Endothelial cell of umbilical vein (primary cell): ENCODE data around the gene MROH2A. TPM values are rescaled to one million over a fixed set of nuclear protein-coding genes. Genes with fewer than 3 reads are reported as not detected.

Source experiments
- BruUV-seq: library from RNA; stranded (reverse); fragments of 400-500 nt; replicated peaks from 2 replicates; lab custom pipeline; 2021; lab: Mats Ljungman, UMichigan
- CTCF ChIA-PET: fragments of 300-600, 350-600 bp; sonication (Branson Sonifier 250); formaldehyde crosslinking; loops from one replicate; lab custom pipeline; 2021; ENCODE audit warnings: antibody characterized with exemption, inconsistent platforms; lab: Charles Lee
- POLR2A ChIA-PET: fragments of 300-600, 350-600 bp; sonication (Branson Sonifier 250); formaldehyde crosslinking; loops from one replicate; lab custom pipeline; 2021; ENCODE audit warnings: antibody characterized with exemption, inconsistent platforms; lab: Charles Lee
- DNase-seq: peaks from one replicate; pipeline ENCODE4 v3.0.0-alpha.2; 2011; ENCODE audit warnings: low read depth, low spot score
- FAIRE-seq: peaks from 2 replicates; lab custom pipeline; 2011; peaks lifted over from hg19 to GRCh38; lab: Jason Lieb, UNC
- H2AFZ ChIP-seq: 2 replicates; pipeline ENCODE4 v1.6.0; 2012; ENCODE audit warnings: low read depth, low read length, control low read depth, inconsistent platforms
- H3K27ac ChIP-seq: 2 replicates; pipeline ENCODE4 v1.5.1; 2011; ENCODE audit warnings: low read depth, mild to moderate bottlenecking, control low read depth, low read length, moderate library complexity; ENCODE audit not compliant: insufficient read depth
- H3K27me3 ChIP-seq, 2 experiments: 2 replicates each; pipeline versions ENCODE4 v1.6.0 to v1.6.1; 2011; ENCODE audit warnings: low read length in 2 of 2, mixed read lengths in 1 of 2; ENCODE audit not compliant: control insufficient read depth in 2 of 2, insufficient read depth in 2 of 2
- H3K36me3 ChIP-seq, 2 experiments: 2 replicates in 1 of 2; 3 replicates in 1 of 2; pipeline ENCODE4 v1.5.1; 2011; ENCODE audit warnings: low read length in 2 of 2, mild to moderate bottlenecking in 1 of 2, moderate library complexity in 1 of 2; ENCODE audit not compliant: control insufficient read depth in 2 of 2, insufficient read depth in 2 of 2; ENCODE audit errors: extremely low read depth in 1 of 2
- H3K4me1 ChIP-seq: 3 replicates; pipeline ENCODE4 v1.5.1; 2011; ENCODE audit warnings: mild to moderate bottlenecking, low read length; ENCODE audit not compliant: control insufficient read depth, insufficient read depth; ENCODE audit errors: extremely low read depth
- H3K4me2 ChIP-seq: 2 replicates; pipeline ENCODE4 v1.6.1; 2011; ENCODE audit warnings: low read length, control low read depth, mixed read lengths; ENCODE audit not compliant: insufficient read depth
- H3K4me3 ChIP-seq, 3 experiments: fragments of 200-600 bp in 1 of 3; sonication (generic), shearing (Covaris generic) in 1 of 3; replicated peaks in 1 of 3; 2 replicates each; pipeline ENCODE4 v1.5.1; 2011 to 2016; ENCODE audit warnings: control low read depth in 3 of 3, low read length in 3 of 3, mild to moderate bottlenecking in 2 of 3, inconsistent platforms in 1 of 3, low read depth in 1 of 3, moderate library complexity in 1 of 3; ENCODE audit not compliant: insufficient read depth in 1 of 3
- H3K79me2 ChIP-seq: 2 replicates; pipeline ENCODE4 v1.6.0; 2012; ENCODE audit warnings: low read length, inconsistent platforms; ENCODE audit not compliant: control insufficient read depth, insufficient read depth
- H3K9ac ChIP-seq: replicated peaks from 2 replicates; pipeline ENCODE3; 2011; ENCODE audit warnings: low read length, control low read depth; ENCODE audit not compliant: insufficient read depth; ENCODE audit errors: extremely low read depth
- H3K9me1 ChIP-seq: replicated peaks from 3 replicates; pipeline ENCODE4 v1.6.0; 2011; ENCODE audit warnings: mild to moderate bottlenecking, low read length; ENCODE audit not compliant: control insufficient read depth, insufficient read depth; ENCODE audit errors: extremely low read depth
- H3K9me3 ChIP-seq: replicated peaks from 2 replicates; pipeline ENCODE4 v1.5.1; 2012; ENCODE audit warnings: low read length, inconsistent platforms; ENCODE audit not compliant: control insufficient read depth, insufficient read depth
- H4K20me1 ChIP-seq: replicated peaks from 2 replicates; pipeline ENCODE3; 2011; ENCODE audit warnings: mild to moderate bottlenecking, low read length; ENCODE audit not compliant: control insufficient read depth, insufficient read depth; ENCODE audit errors: extremely low read depth
- FOS ChIP-seq: IDR thresholded peaks from 2 replicates; pipeline ENCODE4 v1.6.1; 2011; ENCODE audit warnings: mild to moderate bottlenecking, low read length, moderate library complexity, borderline replicate concordance; ENCODE audit not compliant: insufficient read depth
- GATA2 ChIP-seq: IDR thresholded peaks from 2 replicates; pipeline ENCODE4 v1.7.0; 2011; ENCODE audit warnings: low read depth, mild to moderate bottlenecking, moderate library complexity, mixed read lengths, low read length; ENCODE audit not compliant: insufficient read length, insufficient read depth
- JUN ChIP-seq: IDR thresholded peaks from 2 replicates; pipeline ENCODE4 v1.6.1; 2011; ENCODE audit warnings: borderline replicate concordance, low read depth; ENCODE audit not compliant: insufficient read length, insufficient read depth
- MYC ChIP-seq: IDR thresholded peaks from one replicate; pipeline ENCODE4 v1.6.1; 2011; ENCODE audit warnings: mild to moderate bottlenecking, low read depth, low read length
- POLR2A ChIP-seq: IDR thresholded peaks from 2 replicates; pipeline ENCODE4 v1.6.1; 2012; ENCODE audit warnings: low read depth, mild to moderate bottlenecking, control low read depth, low read length
- dilution Hi-C: fragments of 300-500 bp; cut with MboI; formaldehyde crosslinking; loops from one replicate; pipeline ENCODE4 v1.15.0; 2019; ENCODE audit warnings: low sequenced_read_pairs; ENCODE audit not compliant: extremely low pct_ligation_motif_present
- intact Hi-C: fragments of 100-400 bp; cut with micrococcal nuclease; formaldehyde crosslinking; loops from one replicate; pipeline ENCODE4 v1.10.0; 2022
- polyA plus RNA-seq, 4 experiments: library from polyadenylated mRNA; depleted of rRNA in 3 of 4; stranded (reverse) in 3 of 4; unstranded in 1 of 4; fragments of >200 nt; gene quantifications; 2 replicates each; pipeline versions ENCODE4 v1.2.1 to v1.2.3, GENCODE V29; 2011 to 2012; ENCODE audit warnings: missing spikeins in 1 of 4
- total RNA-seq: library from RNA; stranded (reverse); gene quantifications from 2 replicates; pipeline ENCODE4 v1.2.3, GENCODE V29; 2021
- TF ChIP-seq, protein P1 (sequence below), 2 donors: IDR thresholded peaks; 1 replicate in 1 of 2; 2 replicates in 1 of 2; pipeline ENCODE4 v1.5.1; 2011; ENCODE audit warnings: low read length in 2 of 2, mild to moderate bottlenecking in 2 of 2, moderate library complexity in 2 of 2, control low read depth in 1 of 2, inconsistent platforms in 1 of 2, low read depth in 1 of 2; ENCODE audit not compliant: insufficient read depth in 1 of 2; ENCODE audit errors: extremely low read depth in 1 of 2

The MROH2A gene
- total and polyA plus RNA-seq, 2 donors (not counting 3 experiments of a cell fraction or from before 2014, with no cell fraction given): not detected

- Histone ChIP-seq H3K4me2 (no peak overlapping the region), H3K9ac (no peak overlapping the region), H3K4me3 (no peak overlapping the region), H3K27me3 (no peaks in the 10 kb centered on the region), H3K4me1 (peaks cover 17% of the 10 kb centered on the region), H3K9me3 (no peaks in the 10 kb centered on the region), H3K36me3 (peaks cover 4 to 35% of the 10 kb centered on the region in 2 experiments), H4K20me1 (no peaks in the 10 kb centered on the region), H2AFZ (no peak overlapping the region), H3K79me2 (peaks cover 87% of the 10 kb centered on the region), H3K9me1 (no peaks in the 10 kb centered on the region), H3K27ac (no peak overlapping the region)
- no peak for FAIRE-seq
- no TSS peak for BruUV-seq
- CTCF ChIA-PET: no interaction called here
- TF ChIP-seq, protein P1, sequence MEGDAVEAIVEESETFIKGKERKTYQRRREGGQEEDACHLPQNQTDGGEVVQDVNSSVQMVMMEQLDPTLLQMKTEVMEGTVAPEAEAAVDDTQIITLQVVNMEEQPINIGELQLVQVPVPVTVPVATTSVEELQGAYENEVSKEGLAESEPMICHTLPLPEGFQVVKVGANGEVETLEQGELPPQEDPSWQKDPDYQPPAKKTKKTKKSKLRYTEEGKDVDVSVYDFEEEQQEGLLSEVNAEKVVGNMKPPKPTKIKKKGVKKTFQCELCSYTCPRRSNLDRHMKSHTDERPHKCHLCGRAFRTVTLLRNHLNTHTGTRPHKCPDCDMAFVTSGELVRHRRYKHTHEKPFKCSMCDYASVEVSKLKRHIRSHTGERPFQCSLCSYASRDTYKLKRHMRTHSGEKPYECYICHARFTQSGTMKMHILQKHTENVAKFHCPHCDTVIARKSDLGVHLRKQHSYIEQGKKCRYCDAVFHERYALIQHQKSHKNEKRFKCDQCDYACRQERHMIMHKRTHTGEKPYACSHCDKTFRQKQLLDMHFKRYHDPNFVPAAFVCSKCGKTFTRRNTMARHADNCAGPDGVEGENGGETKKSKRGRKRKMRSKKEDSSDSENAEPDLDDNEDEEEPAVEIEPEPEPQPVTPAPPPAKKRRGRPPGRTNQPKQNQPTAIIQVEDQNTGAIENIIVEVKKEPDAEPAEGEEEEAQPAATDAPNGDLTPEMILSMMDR (IDR thresholded peaks at IDR 0.05; ENCODE audit: extremely low read depth in 1 of 2, insufficient read depth in 1 of 2, low read depth in 1 of 2, low read length in 2 of 2): no peak
- TF ChIP-seq MYC (no peak), GATA2 (no peak), POLR2A (no peak), FOS (no peak), JUN (no peak)
- intact Hi-C loops: no loop called here
- POLR2A ChIA-PET: no interaction called here
- dilution Hi-C loops: no loop called here
- no peak for DNase-seq
Observed at GRCh38 chr2:233848276-233848675, 70.1 kb downstream of the MROH2A start.
